ENCODE data around the gene SAMSN1. TPM values are rescaled to one million over a fixed set of nuclear protein-coding genes. Genes with fewer than 3 reads are reported as not detected.
A peak's percentile ranks its signal among the peaks of the same experiment; 100 is the strongest.

Gene SAMSN1
- total RNA-seq, 2 experiments from 2014 or later = 51.3 to 59.0 TPM

GRCh38 chr21:14582934-14583628 lies 37.0 kb upstream of the SAMSN1 start:
- ChIA-PET CTCF (no interaction called here), POLR2A (no interaction called here)

DNA sequence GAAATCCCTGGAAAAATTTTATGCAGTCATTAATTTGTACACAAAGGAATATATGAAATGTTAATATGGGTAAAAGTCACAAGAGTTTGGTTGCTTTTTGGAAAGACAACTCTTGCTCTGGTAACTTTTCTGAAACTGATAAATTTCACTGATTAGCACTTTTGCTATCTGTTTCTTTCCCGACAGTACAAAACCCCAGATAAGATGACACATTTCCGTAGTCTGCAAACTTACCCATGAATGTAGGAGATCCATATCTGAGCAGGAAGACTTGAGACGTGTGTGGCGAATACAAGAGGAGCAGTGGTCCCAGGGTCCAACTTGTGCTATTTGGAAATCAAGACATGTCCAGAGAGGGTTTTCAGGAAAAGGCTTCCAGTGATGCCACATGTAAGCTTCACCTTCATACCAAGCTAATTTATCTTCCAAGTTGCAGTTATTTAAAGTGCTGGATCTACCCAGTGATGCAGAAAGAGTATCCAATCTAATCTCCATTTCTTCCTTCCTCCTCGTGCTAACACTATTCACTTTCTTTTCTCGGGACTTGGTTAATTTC lies 35.9 kb upstream of the SAMSN1 start:
- ChIA-PET CTCF (interaction anchor here (0.7 kb wide), 1 partner anchor 16 kb away, joined by 3 read pairs; no protein-coding TSS in a partner anchor), POLR2A (no interaction called here)
- DNase-seq = no peak
- Mint-ChIP-seq H3K4me3 (peak overlapping the region; percentile 15), H3K27ac (peak overlapping the region; percentile 52), H3K27me3 (no peaks in the 10 kb centered on the region), H3K36me3 (ENCODE audit: low read depth) (peaks cover 4% of the 10 kb centered on the region), H3K4me1 (peaks cover 6% of the 10 kb centered on the region), H3K9me3 (peaks cover 12% of the 10 kb centered on the region)

More at GRCh38 chr21:14582934-14583628, 37.0 kb upstream of the SAMSN1 start:
- no peak overlapping the region for H3K27ac Mint-ChIP-seq
- no peak overlapping the region for H3K4me3 Mint-ChIP-seq
- H3K36me3 Mint-ChIP-seq (ENCODE audit: low read depth) = peaks cover 4% of the 10 kb centered on the region
- peaks cover 6% of the 10 kb centered on the region for H3K4me1 Mint-ChIP-seq
- no peaks in the 10 kb centered on the region for H3K27me3 Mint-ChIP-seq
- peaks cover 12% of the 10 kb centered on the region for H3K9me3 Mint-ChIP-seq
- DNase-seq = no peak

DNA sequence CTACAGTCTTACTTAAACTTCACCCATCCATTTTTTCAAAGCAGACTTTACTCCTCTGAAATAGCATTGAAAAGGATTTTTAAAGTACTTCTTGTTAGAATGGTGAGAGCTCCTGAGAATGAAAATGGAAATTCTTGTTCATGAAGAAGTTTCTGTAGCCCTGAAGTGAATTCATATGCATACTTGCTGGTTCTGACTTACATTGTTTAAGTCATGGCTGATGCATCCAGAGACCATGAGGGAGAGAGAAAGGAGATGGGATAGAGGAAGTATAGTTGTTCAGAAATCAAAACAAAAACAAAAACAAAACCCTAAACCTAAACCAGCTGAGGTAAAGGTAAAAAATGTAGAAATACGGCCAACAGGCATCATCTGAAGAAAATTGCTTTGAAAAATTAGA lies 27.1 kb upstream of the SAMSN1 start:
- CTCF ChIA-PET = interaction anchor here (0.6 to 1.6 kb wide), 4 partner anchors 8 to 36 kb away, joined by 3 to 7 read pairs (median 4); no protein-coding TSS in a partner anchor
- Mint-ChIP-seq H3K36me3 (ENCODE audit: low read depth) (no peaks in the 10 kb centered on the region), H3K4me1 (peaks cover 8% of the 10 kb centered on the region), H3K27me3 (no peaks in the 10 kb centered on the region), H3K4me3 (no peak overlapping the region), H3K27ac (no peak overlapping the region), H3K9me3 (peaks cover 13% of the 10 kb centered on the region)
- DNase-seq = no peak
- POLR2A ChIA-PET = no interaction called here

GRCh38 chr21:14572204-14572780 lies 26.2 kb upstream of the SAMSN1 start:
- Mint-ChIP-seq H3K4me1 (peaks cover 15% of the 10 kb centered on the region), H3K27me3 (no peaks in the 10 kb centered on the region), H3K27ac (no peak overlapping the region), H3K36me3 (ENCODE audit: low read depth) (no peaks in the 10 kb centered on the region), H3K4me3 (no peak overlapping the region), H3K9me3 (peaks cover 9% of the 10 kb centered on the region)
- POLR2A ChIA-PET = interaction anchor here (0.6 kb wide), 1 partner anchor 32 kb away, joined by 3 read pairs; no protein-coding TSS in a partner anchor
- CTCF ChIA-PET = interaction anchor here (1.1 to 1.6 kb wide), 5 partner anchors 8 to 32 kb away, joined by 3 to 9 read pairs (median 4); no protein-coding TSS in a partner anchor
- no peak for DNase-seq

GRCh38 chr21:14569868-14570267 lies 23.8 kb upstream of the SAMSN1 start:
- POLR2A ChIA-PET = no interaction called here
- Mint-ChIP-seq H3K4me1 (peaks cover 17% of the 10 kb centered on the region), H3K9me3 (peaks cover 21% of the 10 kb centered on the region), H3K36me3 (ENCODE audit: low read depth) (peaks cover 2% of the 10 kb centered on the region), H3K27ac (no peak overlapping the region), H3K27me3 (no peaks in the 10 kb centered on the region), H3K4me3 (no peak overlapping the region)
- no peak for DNase-seq
- CTCF ChIA-PET = interaction anchor here (1.0 to 1.4 kb wide), 3 partner anchors 10 to 20 kb away, joined by 3 to 4 read pairs (median 3); no protein-coding TSS in a partner anchor

- ChIA-PET CTCF (no interaction called here), POLR2A (no interaction called here)
- Mint-ChIP-seq H3K27me3 (no peaks in the 10 kb centered on the region), H3K4me3 (no peak overlapping the region), H3K27ac (no peak overlapping the region), H3K4me1 (peaks cover 17% of the 10 kb centered on the region), H3K9me3 (peaks cover 26% of the 10 kb centered on the region), H3K36me3 (ENCODE audit: low read depth) (peaks cover 4% of the 10 kb centered on the region)
- DNase-seq = no peak
Measured at GRCh38 chr21:14569026-14569621, 23.0 kb upstream of the SAMSN1 start.

DNA sequence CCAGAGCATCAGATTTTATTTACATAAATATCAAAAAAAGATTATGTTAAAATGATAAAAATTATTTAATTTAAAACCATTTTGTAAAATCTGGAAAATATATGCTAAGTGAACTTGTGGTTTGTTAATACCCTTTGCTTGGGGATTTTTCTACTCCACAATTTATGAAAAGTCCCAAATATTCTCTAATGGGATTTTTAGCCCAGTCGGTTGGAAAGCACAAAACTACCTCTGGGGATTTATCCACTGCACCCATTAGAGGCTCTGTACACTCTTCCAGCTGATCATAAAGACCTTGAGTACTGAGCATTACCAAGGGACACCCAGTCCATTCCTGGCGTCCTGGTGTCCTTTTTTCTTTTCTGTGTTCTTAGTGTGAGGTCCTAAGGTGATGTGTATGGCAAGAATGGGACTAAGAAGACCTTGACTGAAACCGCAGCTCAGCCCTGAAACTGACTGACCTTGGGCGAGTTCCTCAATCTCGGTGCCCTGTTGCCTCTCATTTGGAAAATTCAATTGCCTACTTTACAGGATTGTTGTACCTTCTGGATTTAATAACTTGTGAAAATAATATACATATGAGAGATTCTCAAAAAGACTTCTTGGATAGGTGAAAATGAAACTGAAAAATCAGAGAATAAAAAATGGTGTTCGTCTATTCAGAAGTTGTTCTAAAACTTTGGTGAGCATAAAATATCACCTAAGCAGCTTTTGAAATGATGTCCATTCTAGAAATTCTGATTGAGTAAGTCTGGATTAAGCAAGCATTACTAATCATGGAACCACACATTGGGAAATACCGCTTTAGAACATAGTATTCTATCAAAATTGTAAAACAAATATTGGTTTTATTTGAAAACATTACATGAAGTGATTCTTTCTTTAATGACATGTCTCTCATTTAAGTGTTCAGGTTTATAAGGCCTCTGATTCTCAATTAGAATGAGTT lies 21.5 kb upstream of the SAMSN1 start:
- Mint-ChIP-seq H3K9me3 (peaks cover 24% of the 10 kb centered on the region), H3K27ac (no peak overlapping the region), H3K36me3 (ENCODE audit: low read depth) (peaks cover 6% of the 10 kb centered on the region), H3K27me3 (no peaks in the 10 kb centered on the region), H3K4me1 (peaks cover 13% of the 10 kb centered on the region), H3K4me3 (no peak overlapping the region)
- ChIA-PET POLR2A (interaction anchor here (0.6 kb wide), 1 partner anchor 122 kb away, joined by 3 read pairs; no protein-coding TSS in a partner anchor), CTCF (no interaction called here)
- no peak for DNase-seq

DNA sequence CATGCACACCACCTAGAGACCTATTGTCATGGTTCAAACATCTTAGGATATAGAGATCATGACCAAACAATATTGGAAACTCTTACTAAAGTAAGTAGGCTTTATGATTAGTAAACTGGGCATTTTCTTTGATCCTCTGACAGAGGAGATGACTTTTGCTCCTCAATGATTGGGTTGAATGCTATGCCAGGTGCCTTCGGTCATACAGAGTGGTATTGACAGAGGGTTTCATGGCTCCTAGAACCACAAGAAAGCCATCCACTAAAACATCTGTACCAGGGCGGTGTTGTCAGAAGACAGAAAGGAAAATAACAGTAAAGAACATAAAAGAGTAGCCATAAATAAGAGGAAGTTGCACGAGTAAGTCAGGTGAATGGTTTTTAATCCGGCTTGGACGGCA lies 20.8 kb upstream of the SAMSN1 start:
- ChIA-PET CTCF (no interaction called here), POLR2A (interaction anchor here (1.4 kb wide), 1 partner anchor 16 kb away, joined by 5 read pairs; no protein-coding TSS in a partner anchor)
- Mint-ChIP-seq H3K9me3 (peaks cover 24% of the 10 kb centered on the region), H3K27ac (no peak overlapping the region), H3K27me3 (no peaks in the 10 kb centered on the region), H3K36me3 (ENCODE audit: low read depth) (peaks cover 6% of the 10 kb centered on the region), H3K4me3 (no peak overlapping the region), H3K4me1 (peaks cover 13% of the 10 kb centered on the region)
- no peak for DNase-seq

- H3K4me1 Mint-ChIP-seq = peaks cover 23% of the 10 kb centered on the region
- CTCF ChIA-PET = no interaction called here
- no peak overlapping the region for H3K4me3 Mint-ChIP-seq
- POLR2A ChIA-PET = no interaction called here
- H3K27me3 Mint-ChIP-seq = no peaks in the 10 kb centered on the region
- DNase-seq = no peak
- H3K36me3 Mint-ChIP-seq (ENCODE audit: low read depth) = peaks cover 25% of the 10 kb centered on the region
- H3K9me3 Mint-ChIP-seq = peaks cover 37% of the 10 kb centered on the region
- H3K27ac Mint-ChIP-seq = no peak overlapping the region
Measured at GRCh38 chr21:14562959-14563358, 16.8 kb upstream of the SAMSN1 start.

GRCh38 chr21:14560555-14560954 lies 14.4 kb upstream of the SAMSN1 start:
- H3K4me3 Mint-ChIP-seq = no peak overlapping the region
- H3K9me3 Mint-ChIP-seq = peaks cover 33% of the 10 kb centered on the region
- H3K36me3 Mint-ChIP-seq (ENCODE audit: low read depth) = peaks cover 25% of the 10 kb centered on the region
- ChIA-PET CTCF (interaction anchor here (0.8 to 0.9 kb wide), 2 partner anchors 10 kb away, joined by 4 read pairs; no protein-coding TSS in a partner anchor), POLR2A (no interaction called here)
- H3K27ac Mint-ChIP-seq = no peak overlapping the region
- H3K27me3 Mint-ChIP-seq = no peaks in the 10 kb centered on the region
- H3K4me1 Mint-ChIP-seq = peaks cover 30% of the 10 kb centered on the region
- DNase-seq = no peak

DNA sequence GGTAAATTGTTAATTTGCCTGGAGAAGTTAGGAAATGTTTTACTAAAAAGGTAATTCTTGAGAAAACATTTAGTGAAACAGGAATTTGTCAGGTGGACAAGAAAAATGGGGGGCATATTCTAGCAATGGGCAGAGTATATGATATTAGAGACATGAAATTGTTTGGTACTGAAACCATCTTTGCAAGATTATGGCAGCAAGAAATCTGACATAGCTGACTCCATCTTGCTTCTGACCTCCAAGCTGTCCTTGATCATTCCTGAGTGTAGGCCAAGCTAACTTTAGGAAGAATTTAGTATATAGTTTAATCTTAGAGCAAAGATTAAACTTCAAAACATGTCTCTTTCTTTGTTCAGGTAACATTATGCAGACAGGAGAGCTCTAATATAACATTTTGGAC lies 14.0 kb upstream of the SAMSN1 start:
- H3K4me1 Mint-ChIP-seq = peaks cover 34% of the 10 kb centered on the region
- peaks cover 29% of the 10 kb centered on the region for H3K9me3 Mint-ChIP-seq
- CTCF ChIA-PET = interaction anchor here (0.8 to 0.9 kb wide), 2 partner anchors 10 kb away, joined by 4 read pairs; no protein-coding TSS in a partner anchor
- peaks cover 25% of the 10 kb centered on the region for H3K36me3 Mint-ChIP-seq (ENCODE audit: low read depth)
- no peaks in the 10 kb centered on the region for H3K27me3 Mint-ChIP-seq
- no peak for DNase-seq
- no peak overlapping the region for H3K27ac Mint-ChIP-seq
- no peak overlapping the region for H3K4me3 Mint-ChIP-seq
- POLR2A ChIA-PET = no interaction called here

DNA sequence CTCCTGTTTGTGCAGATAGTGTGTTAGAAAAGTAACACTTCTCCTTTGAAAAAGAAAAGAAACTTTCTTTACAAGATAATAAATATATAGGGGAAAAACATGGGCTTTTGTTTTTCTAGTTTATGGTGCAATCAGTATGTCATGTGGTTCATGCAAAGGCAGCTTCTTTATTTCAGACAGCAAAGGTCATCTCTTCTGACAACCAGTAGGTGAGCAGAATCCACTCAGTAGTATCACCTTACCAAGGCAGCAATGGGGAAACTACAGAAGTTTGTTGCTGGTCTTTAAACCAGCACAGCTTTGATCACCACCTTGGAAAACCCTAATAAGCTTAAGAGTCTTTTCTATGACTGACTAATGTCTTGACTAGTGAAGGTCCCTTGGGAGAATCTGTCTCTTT lies 13.0 kb upstream of the SAMSN1 start:
- H3K4me3 Mint-ChIP-seq = no peak overlapping the region
- H3K9me3 Mint-ChIP-seq = peaks cover 24% of the 10 kb centered on the region
- no peaks in the 10 kb centered on the region for H3K27me3 Mint-ChIP-seq
- peaks cover 44% of the 10 kb centered on the region for H3K4me1 Mint-ChIP-seq
- no peak overlapping the region for H3K27ac Mint-ChIP-seq
- CTCF ChIA-PET = interaction anchor here (0.7 to 1.4 kb wide), 5 partner anchors 9 to 489 kb away, joined by 3 to 5 read pairs (median 3); no protein-coding TSS in a partner anchor
- peaks cover 23% of the 10 kb centered on the region for H3K36me3 Mint-ChIP-seq (ENCODE audit: low read depth)
- DNase-seq = no peak
- POLR2A ChIA-PET = no interaction called here
